Upper lobe of left lung (tissue), 6 donors: Measurements from ENCODE around the gene EID3. TPM values are rescaled to one million over a fixed set of nuclear protein-coding genes. Genes with fewer than 3 reads are reported as not detected.

Experiments used
- ATAC-seq, 2 donors: fragments of 200-7000 bp; cut with Tn5 transposase; one replicate each; pipeline ENCODE4 v1.9.1; 2022; ENCODE audit warnings: mild to moderate bottlenecking in 2 of 2, moderate library complexity in 2 of 2; ENCODE audit not compliant: low FRiP score in 2 of 2
- DNase-seq, 2 donors: peaks; one replicate each; pipeline ENCODE4 v3.0.0-alpha.2; 2019 to 2020
- H3K27ac ChIP-seq, 4 donors: fragments of 200-600 bp; sonication (generic); one replicate each; pipeline ENCODE4 v1.5.1; 2016 to 2019
- H3K27me3 ChIP-seq, 4 donors: fragments of 200-600 bp; sonication (generic); one replicate each; pipeline ENCODE4 v1.5.1; 2017 to 2019
- H3K36me3 ChIP-seq, 4 donors: fragments of 200-600 bp; sonication (generic); one replicate each; pipeline ENCODE4 v1.5.1; 2016 to 2019
- H3K4me1 ChIP-seq, 4 donors: fragments of 200-600 bp; sonication (generic); one replicate each; pipeline ENCODE4 v1.5.1; 2018 to 2019
- H3K4me3 ChIP-seq, 4 donors: fragments of 200-600 bp; sonication (generic); one replicate each; pipeline ENCODE4 v1.5.1; 2017 to 2019; ENCODE audit warnings: mild to moderate bottlenecking in 2 of 4, moderate library complexity in 1 of 4
- H3K9me3 ChIP-seq, 4 donors: fragments of 200-600 bp; sonication (generic); one replicate each; pipeline ENCODE4 v1.5.1; 2018 to 2019
- EP300 ChIP-seq, 4 donors: sonication (generic); formaldehyde crosslinking; IDR thresholded peaks; one replicate each; pipeline ENCODE4 v1.5.1; 2017; ENCODE audit warnings: antibody characterized with exemption in 4 of 4, control low read depth in 2 of 4
- POLR2A ChIP-seq, 4 donors: fragments of 450-650 bp; IDR thresholded peaks; one replicate each; pipeline ENCODE4 v1.5.1; 2016 to 2017; ENCODE audit warnings: antibody characterized with exemption in 4 of 4, mild to moderate bottlenecking in 2 of 4
- POLR2AphosphoS5 ChIP-seq, 2 donors: sonication (generic); formaldehyde crosslinking; IDR thresholded peaks; one replicate each; pipeline ENCODE4 v1.5.1; 2017; ENCODE audit warnings: antibody characterized with exemption in 2 of 2
- WGBS, 2 donors: methylation state at CpG; one replicate each; pipeline ENCODE4 v1.1.5; 2017 to 2018; 5-methylcytosine and 5-hydroxymethylcytosine counted together
- total RNA-seq, 6 donors: library from RNA; depleted of rRNA in 4 of 6; stranded (reverse); fragments of >200 nt in 4 of 6; gene quantifications; one replicate each; pipeline versions ENCODE4 v1.1.0 to v1.2.1, GENCODE V29; 2016 to 2021
- TF ChIP-seq, protein P1 (sequence below), 6 experiments: fragments of 450-650 bp in 4 of 6; fragments of 200-600 bp in 2 of 6; sonication (generic) in 2 of 6; IDR thresholded peaks; one replicate each; pipeline ENCODE4 v1.5.1; 2016 to 2019; ENCODE audit warnings: antibody characterized with exemption in 6 of 6
- donor health status: DM: no; HTN: no; CAD: no; lungs with moderate emphysema.
- donor health status: DM: no; HTN: yes; CAD: no; lungs with severe emphysema.

EID3 gene
- total RNA-seq: 10 to 100 TPM in 3 of 6 donors, 1 to 10 TPM in 3; 2.5 to 62.9 (median 13.9) TPM

DNA sequence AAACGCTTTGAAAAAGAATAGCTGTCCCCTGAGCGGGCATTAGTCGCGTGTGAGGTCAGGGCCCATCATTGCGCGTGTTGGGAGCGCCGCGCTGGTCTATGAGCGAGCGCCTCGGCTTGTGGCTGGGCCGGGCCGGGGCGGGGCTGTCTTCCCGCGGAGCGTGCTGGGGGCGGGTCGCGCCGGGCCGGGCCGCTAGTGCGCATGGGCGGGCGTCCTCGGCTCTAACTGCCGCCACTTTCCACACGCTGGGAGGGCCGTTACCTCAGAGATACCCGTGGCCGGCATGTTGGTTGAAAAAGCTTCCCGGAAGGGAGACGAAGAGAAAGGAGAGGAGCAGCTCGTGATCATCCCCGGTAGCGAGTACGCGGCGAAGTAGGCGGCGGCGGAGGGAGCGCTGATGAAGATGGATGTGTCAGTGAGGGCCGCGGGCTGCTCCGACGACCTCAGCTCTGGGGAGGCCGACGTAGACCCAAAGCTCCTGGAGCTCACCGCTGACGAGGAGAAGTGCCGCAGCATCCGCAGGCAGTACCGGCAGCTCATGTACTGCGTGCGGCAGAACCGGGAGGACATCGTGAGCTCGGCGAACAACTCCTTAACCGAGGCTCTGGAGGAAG, at the start of gene EID3:
Gene EID3 (plus strand): TSS at position 202 of the 614 bp plus-strand sequence. CDS start 196 bp downstream, at position 398.
- no peaks in the 10 kb centered on the region for H3K9me3 ChIP-seq
- 4 to 37% methylated on average over 29 to 63 of the region's 63 CpGs for WGBS, 2 donors
- H3K4me1 ChIP-seq: peaks cover 24 to 78% (median 44%) of the 10 kb centered on the region in 4 donors
- H3K36me3 ChIP-seq: peaks cover 0 to 50% (median 3%) of the 10 kb centered on the region in 4 donors
- peak; percentile 92 to 99 for DNase-seq
- ATAC-seq: peak; percentile 98 to 100
- peak in 1 of 4 donors; percentile 40 for TF ChIP-seq POLR2A (IDR thresholded peaks at IDR 0.05)
- TF ChIP-seq POLR2AphosphoS5 (IDR thresholded peaks at IDR 0.05): peak; percentile 16 to 58
- TF ChIP-seq, protein P1, sequence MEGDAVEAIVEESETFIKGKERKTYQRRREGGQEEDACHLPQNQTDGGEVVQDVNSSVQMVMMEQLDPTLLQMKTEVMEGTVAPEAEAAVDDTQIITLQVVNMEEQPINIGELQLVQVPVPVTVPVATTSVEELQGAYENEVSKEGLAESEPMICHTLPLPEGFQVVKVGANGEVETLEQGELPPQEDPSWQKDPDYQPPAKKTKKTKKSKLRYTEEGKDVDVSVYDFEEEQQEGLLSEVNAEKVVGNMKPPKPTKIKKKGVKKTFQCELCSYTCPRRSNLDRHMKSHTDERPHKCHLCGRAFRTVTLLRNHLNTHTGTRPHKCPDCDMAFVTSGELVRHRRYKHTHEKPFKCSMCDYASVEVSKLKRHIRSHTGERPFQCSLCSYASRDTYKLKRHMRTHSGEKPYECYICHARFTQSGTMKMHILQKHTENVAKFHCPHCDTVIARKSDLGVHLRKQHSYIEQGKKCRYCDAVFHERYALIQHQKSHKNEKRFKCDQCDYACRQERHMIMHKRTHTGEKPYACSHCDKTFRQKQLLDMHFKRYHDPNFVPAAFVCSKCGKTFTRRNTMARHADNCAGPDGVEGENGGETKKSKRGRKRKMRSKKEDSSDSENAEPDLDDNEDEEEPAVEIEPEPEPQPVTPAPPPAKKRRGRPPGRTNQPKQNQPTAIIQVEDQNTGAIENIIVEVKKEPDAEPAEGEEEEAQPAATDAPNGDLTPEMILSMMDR (IDR thresholded peaks at IDR 0.05): no peak
- H3K4me3 ChIP-seq: peak within 1 kb of the TSS; percentile 30 to 53 (median 48)
- no peaks in the 10 kb centered on the region for H3K27me3 ChIP-seq
- peak within 1 kb of the TSS; percentile 48 to 83 (median 70) for H3K27ac ChIP-seq

DNA sequence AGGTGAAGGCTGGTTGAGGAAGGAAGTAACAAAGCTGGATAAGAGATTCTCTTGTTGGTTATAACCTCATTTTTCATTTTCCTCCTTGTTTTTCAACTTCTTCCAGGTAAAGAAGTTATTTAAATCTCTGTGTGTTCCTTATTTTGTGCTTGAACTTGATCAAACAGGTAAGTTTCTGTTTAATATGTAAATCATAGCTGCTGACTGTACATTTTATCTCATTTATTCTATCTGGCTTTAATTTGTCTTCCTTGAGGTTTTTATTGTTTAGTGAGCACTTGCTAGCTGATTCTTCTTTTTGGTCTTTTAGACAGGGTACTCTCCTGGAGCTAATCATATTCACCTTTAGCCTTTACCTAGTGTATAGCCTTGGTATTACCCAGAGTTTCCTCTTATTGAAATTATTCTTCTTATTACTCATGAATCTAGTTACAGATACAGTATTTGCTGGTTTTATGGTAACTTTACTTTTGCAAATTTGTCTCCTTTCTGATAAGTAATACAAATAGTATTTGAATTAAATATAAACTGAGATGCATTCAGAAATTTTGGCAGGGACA, 45.5 kb upstream of the EID3 start:
- no peak overlapping the region for H3K27ac ChIP-seq
- no peak overlapping the region for H3K4me3 ChIP-seq
- no peaks in the 10 kb centered on the region for H3K4me1 ChIP-seq
- H3K36me3 ChIP-seq: no peaks in the 10 kb centered on the region
- no peak for TF ChIP-seq EP300 (IDR thresholded peaks at IDR 0.05)
- no peak for TF ChIP-seq POLR2A (IDR thresholded peaks at IDR 0.05)
- TF ChIP-seq POLR2AphosphoS5 (IDR thresholded peaks at IDR 0.05): no peak
- TF ChIP-seq, protein P1 (IDR thresholded peaks at IDR 0.05): no peak
- no peaks in the 10 kb centered on the region for H3K9me3 ChIP-seq
- no peak for ATAC-seq
- DNase-seq: no peak
- no peaks in the 10 kb centered on the region for H3K27me3 ChIP-seq

DNA sequence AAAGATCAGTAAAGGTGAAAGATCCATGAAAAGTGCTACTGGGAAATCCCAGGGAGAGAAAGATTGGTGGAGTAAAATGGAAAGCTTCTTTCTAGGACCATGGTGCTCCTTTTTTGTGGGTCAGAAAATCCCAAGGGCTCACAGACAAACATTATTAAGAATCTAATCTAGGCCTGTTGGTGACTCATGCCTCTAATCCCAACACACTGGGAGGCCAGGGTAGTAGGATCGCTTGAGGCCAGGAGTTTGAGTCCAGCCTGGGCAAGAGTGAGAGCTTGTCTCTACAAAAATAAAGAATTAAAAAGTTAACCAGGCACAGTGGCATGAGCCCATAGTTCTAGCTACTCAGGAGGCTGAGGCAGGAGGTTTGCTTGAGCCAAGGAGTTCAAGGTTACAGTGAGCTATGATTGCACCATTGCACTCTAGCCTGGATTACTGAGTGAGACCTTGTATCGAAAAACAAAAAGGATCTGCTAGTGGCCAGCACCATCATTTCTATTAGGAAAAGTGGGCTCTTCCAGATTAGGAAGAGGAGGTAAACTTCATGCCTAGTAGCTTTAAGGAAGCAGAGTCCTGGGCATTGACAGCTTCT, 45.0 kb upstream of the EID3 start:
- Histone ChIP-seq H3K4me3 (no peak overlapping the region), H3K27ac (no peak overlapping the region), H3K27me3 (no peaks in the 10 kb centered on the region), H3K4me1 (no peaks in the 10 kb centered on the region), H3K36me3 (no peaks in the 10 kb centered on the region), H3K9me3 (no peaks in the 10 kb centered on the region)
- DNase-seq (no peak), ATAC-seq (no peak)
- TF ChIP-seq EP300 (IDR thresholded peaks at IDR 0.05): no peak
- TF ChIP-seq, protein P1 (IDR thresholded peaks at IDR 0.05): no peak
- TF ChIP-seq POLR2A (IDR thresholded peaks at IDR 0.05): no peak
- TF ChIP-seq POLR2AphosphoS5 (IDR thresholded peaks at IDR 0.05): no peak
- WGBS, 2 donors: 94 to 97% methylated on average over 2 of the region's 2 CpGs

DNA sequence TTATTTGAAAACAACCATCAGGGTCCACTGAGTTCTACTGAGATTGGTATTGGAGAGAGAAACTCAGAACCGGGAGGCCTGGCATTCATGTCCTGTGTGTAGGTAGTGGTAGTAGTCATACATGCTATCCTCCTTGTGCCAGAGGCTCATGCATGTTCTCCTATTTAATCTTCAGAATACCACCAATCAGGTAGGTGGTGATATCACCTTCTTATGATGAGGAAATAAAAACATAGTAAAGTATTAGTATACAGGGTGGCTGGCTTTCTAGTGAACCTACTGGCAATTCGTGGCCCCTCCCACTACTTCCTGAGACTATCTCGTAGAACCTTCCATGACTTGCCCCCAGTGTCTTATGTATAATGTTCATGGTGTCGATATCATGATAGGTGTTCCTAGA, 40.5 kb upstream of the EID3 start:
- H3K4me1 ChIP-seq: no peaks in the 10 kb centered on the region
- DNase-seq: no peak
- no peaks in the 10 kb centered on the region for H3K27me3 ChIP-seq
- H3K9me3 ChIP-seq: no peaks in the 10 kb centered on the region
- H3K4me3 ChIP-seq: no peak overlapping the region
- H3K27ac ChIP-seq: no peak overlapping the region
- no peak for ATAC-seq
- no peak for TF ChIP-seq EP300 (IDR thresholded peaks at IDR 0.05)
- TF ChIP-seq, protein P1 (IDR thresholded peaks at IDR 0.05): no peak
- no peak for TF ChIP-seq POLR2AphosphoS5 (IDR thresholded peaks at IDR 0.05)
- no peak for TF ChIP-seq POLR2A (IDR thresholded peaks at IDR 0.05)
- 76 to 80% methylated on average over 3 to 4 of the region's 4 CpGs for WGBS, 2 donors
- no peaks in the 10 kb centered on the region for H3K36me3 ChIP-seq
